Astrocyte (in vitro differentiated cells and primary cell): Measurements from ENCODE around the gene FGD6. TPM values are rescaled to one million over a fixed set of nuclear protein-coding genes. Genes with fewer than 3 reads are reported as not detected.

ENCODE experiments used
- DNase-seq: peaks from one replicate; pipeline ENCODE4 v3.0.0-alpha.2; 2010; ENCODE audit warnings: low read depth
- FAIRE-seq: peaks from 2 replicates; lab custom pipeline; 2011; peaks lifted over from hg19 to GRCh38; lab: Jason Lieb, UNC
- H2AFZ ChIP-seq: 2 replicates; pipeline ENCODE4 v1.6.0; 2012; ENCODE audit warnings: low read depth, low read length, inconsistent platforms
- H3K27ac ChIP-seq: 2 replicates; pipeline ENCODE4 v1.5.1; 2011; ENCODE audit warnings: low read depth, low read length, inconsistent platforms
- H3K27me3 ChIP-seq: 2 replicates; pipeline ENCODE4 v1.6.0; 2011; ENCODE audit warnings: low read length, inconsistent platforms; ENCODE audit not compliant: insufficient read depth
- H3K36me3 ChIP-seq: 2 replicates; pipeline ENCODE4 v1.5.1; 2011; ENCODE audit warnings: low read length, inconsistent platforms; ENCODE audit not compliant: insufficient read depth
- H3K4me1 ChIP-seq: 2 replicates; pipeline ENCODE4 v1.5.1; 2011; ENCODE audit warnings: low read length, inconsistent platforms; ENCODE audit not compliant: insufficient read depth
- H3K4me2 ChIP-seq: 2 replicates; pipeline ENCODE4 v1.6.0; 2012; ENCODE audit warnings: low read length, inconsistent platforms
- H3K4me3 ChIP-seq: 2 replicates; pipeline ENCODE4 v1.5.1; 2011; ENCODE audit warnings: low read depth, mild to moderate bottlenecking, low read length, inconsistent platforms; ENCODE audit not compliant: insufficient read depth
- H3K79me2 ChIP-seq: 2 replicates; pipeline ENCODE4 v1.6.0; 2012; ENCODE audit warnings: mild to moderate bottlenecking, low read length, inconsistent platforms; ENCODE audit not compliant: insufficient read depth
- H3K9ac ChIP-seq: 2 replicates; pipeline ENCODE4 v1.6.0; 2012; ENCODE audit warnings: mild to moderate bottlenecking, low read length, inconsistent platforms
- H3K9me3 ChIP-seq: 2 replicates; pipeline ENCODE4 v1.5.1; 2012; ENCODE audit warnings: low read depth, mild to moderate bottlenecking, low read length, inconsistent platforms; ENCODE audit not compliant: insufficient read depth
- H4K20me1 ChIP-seq: 2 replicates; pipeline ENCODE4 v1.6.0; 2012; ENCODE audit warnings: low read length, inconsistent platforms; ENCODE audit not compliant: insufficient read depth
- H3K27ac Mint-ChIP-seq: one replicate; pipeline ENCODE4 v1.8.0; 2021; ENCODE audit warnings: mild to moderate bottlenecking, mixed read lengths; ENCODE audit not compliant: unreplicated experiment
- H3K27me3 Mint-ChIP-seq: one replicate; pipeline ENCODE4 v1.8.0; 2021; ENCODE audit warnings: low read depth, mixed read lengths; ENCODE audit not compliant: unreplicated experiment
- H3K36me3 Mint-ChIP-seq: one replicate; pipeline ENCODE4 v1.8.0; 2021; ENCODE audit warnings: low read depth, mixed read lengths; ENCODE audit not compliant: unreplicated experiment
- H3K4me1 Mint-ChIP-seq: one replicate; pipeline ENCODE4 v1.8.0; 2021; ENCODE audit warnings: low read depth, mixed read lengths; ENCODE audit not compliant: unreplicated experiment
- H3K4me3 Mint-ChIP-seq: one replicate; pipeline ENCODE4 v1.8.0; 2021; ENCODE audit warnings: mild to moderate bottlenecking, moderate library complexity, mixed read lengths; ENCODE audit not compliant: unreplicated experiment
- H3K9me3 Mint-ChIP-seq: one replicate; pipeline ENCODE4 v1.8.0; 2021; ENCODE audit warnings: mild to moderate bottlenecking, mixed read lengths; ENCODE audit not compliant: unreplicated experiment
- CTCF ChIP-seq: IDR thresholded peaks from 2 replicates; pipeline ENCODE4 v1.5.1; 2011; ENCODE audit warnings: low read depth, mild to moderate bottlenecking, inconsistent platforms, low read length, moderate library complexity; ENCODE audit not compliant: insufficient read depth
- EZH2 ChIP-seq: IDR thresholded peaks from 2 replicates; pipeline ENCODE4 v1.6.1; 2012; ENCODE audit warnings: mild to moderate bottlenecking, low read length, inconsistent platforms; ENCODE audit not compliant: insufficient read depth
- total RNA-seq: library from RNA; stranded (reverse); gene quantifications from 2 replicates; pipeline ENCODE4 v1.2.1, GENCODE V29; 2021

Gene FGD6
- total RNA-seq, 1 donor from 2014 or later, result 26.5 TPM

GRCh38 chr12:95116341-95116740 lies 100.9 kb downstream of the FGD6 start:
- TF ChIP-seq EZH2 (no peak), CTCF (no peak)
- Mint-ChIP-seq H3K27ac (no peak overlapping the region), H3K36me3 (peaks cover 6% of the 10 kb centered on the region), H3K4me3 (no peak overlapping the region), H3K9me3 (no peaks in the 10 kb centered on the region), H3K27me3 (no peaks in the 10 kb centered on the region), H3K4me1 (peaks cover 15% of the 10 kb centered on the region)
- DNase-seq, result no peak
- H4K20me1 ChIP-seq, result no peaks in the 10 kb centered on the region
- H3K27me3 ChIP-seq, result no peaks in the 10 kb centered on the region
- no peak overlapping the region for H3K9ac ChIP-seq
- H3K9me3 ChIP-seq, result no peaks in the 10 kb centered on the region
- peaks cover 4% of the 10 kb centered on the region for H3K36me3 ChIP-seq
- no peak overlapping the region for H3K27ac ChIP-seq
- no peaks in the 10 kb centered on the region for H3K79me2 ChIP-seq
- no peak for FAIRE-seq
- no peak overlapping the region for H2AFZ ChIP-seq
- no peak overlapping the region for H3K4me3 ChIP-seq
- H3K4me2 ChIP-seq, result no peak overlapping the region
- peaks cover 22% of the 10 kb centered on the region for H3K4me1 ChIP-seq

- no peak for DNase-seq
- Histone ChIP-seq H3K9ac (no peak overlapping the region), H3K9me3 (no peaks in the 10 kb centered on the region), H3K79me2 (no peaks in the 10 kb centered on the region), H3K27ac (no peak overlapping the region), H3K27me3 (no peaks in the 10 kb centered on the region), H3K36me3 (peaks cover 4% of the 10 kb centered on the region), H3K4me1 (peaks cover 22% of the 10 kb centered on the region), H3K4me3 (no peak overlapping the region), H4K20me1 (no peaks in the 10 kb centered on the region), H3K4me2 (no peak overlapping the region), H2AFZ (no peak overlapping the region)
- TF ChIP-seq EZH2, result no peak
- TF ChIP-seq CTCF, result no peak
- no peak for FAIRE-seq
- Mint-ChIP-seq H3K9me3 (no peaks in the 10 kb centered on the region), H3K27ac (no peak overlapping the region), H3K27me3 (no peaks in the 10 kb centered on the region), H3K4me3 (no peak overlapping the region), H3K36me3 (peaks cover 9% of the 10 kb centered on the region), H3K4me1 (peaks cover 15% of the 10 kb centered on the region)
Measured at GRCh38 chr12:95115641-95116040, 101.6 kb downstream of the FGD6 start.

- Mint-ChIP-seq H3K4me3 (no peak overlapping the region), H3K4me1 (peaks cover 15% of the 10 kb centered on the region), H3K27me3 (no peaks in the 10 kb centered on the region), H3K9me3 (no peaks in the 10 kb centered on the region), H3K36me3 (peaks cover 10% of the 10 kb centered on the region), H3K27ac (peak overlapping the region; percentile 6)
- FAIRE-seq (no peak), DNase-seq (peak; percentile 16)
- no peak overlapping the region for H3K4me3 ChIP-seq
- no peak overlapping the region for H3K27ac ChIP-seq
- H3K4me1 ChIP-seq, result peaks cover 22% of the 10 kb centered on the region
- H4K20me1 ChIP-seq, result no peaks in the 10 kb centered on the region
- H3K9me3 ChIP-seq, result no peaks in the 10 kb centered on the region
- TF ChIP-seq EZH2, result no peak
- TF ChIP-seq CTCF, result no peak
- H3K36me3 ChIP-seq, result peaks cover 4% of the 10 kb centered on the region
- H3K9ac ChIP-seq, result no peak overlapping the region
- H3K4me2 ChIP-seq, result no peak overlapping the region
- no peak overlapping the region for H2AFZ ChIP-seq
- H3K79me2 ChIP-seq, result no peaks in the 10 kb centered on the region
- no peaks in the 10 kb centered on the region for H3K27me3 ChIP-seq
Measured at GRCh38 chr12:95114766-95115405, 102.4 kb downstream of the FGD6 start.
